ENCODE measurements around the gene MUSK. TPM values are rescaled to one million over a fixed set of nuclear protein-coding genes. Genes with fewer than 3 reads are reported as not detected.
"Not testable (repeated sequence)": the region's sequence is repeated elsewhere in the genome, so short reads cannot be mapped to it uniquely, and the experiment has no call there.

The MUSK gene
- total RNA-seq, 1 donor from 2014 or later, result not detected

- no peak for DNase-seq (ENCODE audit: low read depth)
Measured at GRCh38 chr9:110762783-110763182, 94.2 kb downstream of the MUSK start.

GRCh38 chr9:110763568-110763967 lies 95.0 kb downstream of the MUSK start:
- no peak for DNase-seq (ENCODE audit: low read depth)

GRCh38 chr9:110764006-110764405 lies 95.4 kb downstream of the MUSK start:
- DNase-seq (ENCODE audit: low read depth), result no peak

GRCh38 chr9:110765926-110766325 lies 97.3 kb downstream of the MUSK start:
- DNase-seq (ENCODE audit: low read depth), result no peak

GRCh38 chr9:110767559-110768063 lies 99.0 kb downstream of the MUSK start:
- DNase-seq (ENCODE audit: low read depth), result no peak

GRCh38 chr9:110768886-110769285 lies 100.3 kb downstream of the MUSK start:
- no peak for DNase-seq (ENCODE audit: low read depth)

GRCh38 chr9:110769667-110770066 lies 101.1 kb downstream of the MUSK start:
- peak; percentile 28 for DNase-seq (ENCODE audit: low read depth)

- DNase-seq (ENCODE audit: low read depth), result no peak
Measured at GRCh38 chr9:110775724-110776123, 107.1 kb downstream of the MUSK start.

- no peak for DNase-seq (ENCODE audit: low read depth)
Measured at GRCh38 chr9:110776221-110776620, 107.6 kb downstream of the MUSK start.

- no peak for DNase-seq (ENCODE audit: low read depth)
Measured at GRCh38 chr9:110777196-110777875, 108.7 kb downstream of the MUSK start.

- DNase-seq (ENCODE audit: low read depth), result no peak
Measured at GRCh38 chr9:110777876-110778215, 109.3 kb downstream of the MUSK start.

GRCh38 chr9:110782701-110783100 lies 114.1 kb downstream of the MUSK start:
- DNase-seq (ENCODE audit: low read depth), result no peak

- DNase-seq (ENCODE audit: low read depth), result no peak
Measured at GRCh38 chr9:110784309-110784708, 115.7 kb downstream of the MUSK start.

GRCh38 chr9:110785166-110785565 lies 116.6 kb downstream of the MUSK start:
- no peak for DNase-seq (ENCODE audit: low read depth)

GRCh38 chr9:110788396-110788795 lies 119.8 kb downstream of the MUSK start:
- DNase-seq (ENCODE audit: low read depth), result not testable (repeated sequence)

GRCh38 chr9:110788871-110789270 lies 120.3 kb downstream of the MUSK start:
- DNase-seq (ENCODE audit: low read depth), result no peak

GRCh38 chr9:110797611-110798010 lies 129.0 kb downstream of the MUSK start:
- no peak for DNase-seq (ENCODE audit: low read depth)

- no peak for DNase-seq (ENCODE audit: low read depth)
Measured at GRCh38 chr9:110799396-110799795, 130.8 kb downstream of the MUSK start.

- DNase-seq (ENCODE audit: low read depth), result no peak
Measured at GRCh38 chr9:110801426-110801825, 132.8 kb downstream of the MUSK start.

GRCh38 chr9:110802416-110803035 lies 133.9 kb downstream of the MUSK start:
- no peak for DNase-seq (ENCODE audit: low read depth)

- peak; percentile 15 for DNase-seq (ENCODE audit: low read depth)
Measured at GRCh38 chr9:110807956-110808598, 139.5 kb downstream of the MUSK start.

- DNase-seq (ENCODE audit: low read depth), result no peak
Measured at GRCh38 chr9:110808599-110808980, 140.0 kb downstream of the MUSK start.

- DNase-seq (ENCODE audit: low read depth), result no peak
Measured at GRCh38 chr9:110809038-110809595, 140.5 kb downstream of the MUSK start.

Data from renal cortical epithelial cell (primary cell).